Right atrium auricular region (tissue), 2 donors: Measurements from ENCODE around the gene RRAS2. TPM values are rescaled to one million over a fixed set of nuclear protein-coding genes. Genes with fewer than 3 reads are reported as not detected.
"Not testable (repeated sequence)": the region's sequence is repeated elsewhere in the genome, so short reads cannot be mapped to it uniquely, and the experiment has no call there.

Experiments
- DNase-seq: peaks from one replicate; pipeline ENCODE4 v3.0.0-alpha.2; 2019; ENCODE audit warnings: low spot score
- H3K27ac ChIP-seq, 2 donors: fragments of 200-600 bp; sonication (generic); 1 replicate in 1 of 2; 2 replicates in 1 of 2; pipeline ENCODE4 v1.5.1; 2016 to 2019
- H3K27me3 ChIP-seq, 2 donors: fragments of 200-600 bp; sonication (generic); one replicate each; pipeline versions ENCODE4 v1.5.1 to v1.6.0; 2017 to 2019
- H3K36me3 ChIP-seq: fragments of 200-600 bp; sonication (generic); one replicate; pipeline ENCODE4 v1.5.1; 2016
- H3K4me1 ChIP-seq, 2 donors: fragments of 200-600 bp; sonication (generic); one replicate each; pipeline versions ENCODE4 v1.5.1 to v1.6.0; 2017 to 2019
- H3K4me3 ChIP-seq, 2 donors: fragments of 200-600 bp; sonication (generic); 1 replicate in 1 of 2; 2 replicates in 1 of 2; pipeline ENCODE4 v1.5.1; 2017 to 2019; ENCODE audit warnings: mild to moderate bottlenecking in 1 of 2, moderate library complexity in 1 of 2
- H3K9me3 ChIP-seq, 2 donors: fragments of 200-600 bp; sonication (generic); one replicate each; pipeline ENCODE4 v1.5.1; 2019
- total RNA-seq, 2 donors: library from RNA; depleted of rRNA; stranded (reverse); fragments of >200 nt; gene quantifications; one replicate each; pipeline ENCODE4 v1.1.0, GENCODE V29; 2016
- TF ChIP-seq, protein P1 (sequence below), 2 donors: fragments of 200-600 bp; sonication (generic); IDR thresholded peaks; one replicate each; pipeline ENCODE4 v1.5.1; 2019; ENCODE audit warnings: antibody characterized with exemption in 2 of 2

Gene RRAS2
- total RNA-seq, result 10 to 100 TPM; 39.3 to 65.2 TPM

DNA sequence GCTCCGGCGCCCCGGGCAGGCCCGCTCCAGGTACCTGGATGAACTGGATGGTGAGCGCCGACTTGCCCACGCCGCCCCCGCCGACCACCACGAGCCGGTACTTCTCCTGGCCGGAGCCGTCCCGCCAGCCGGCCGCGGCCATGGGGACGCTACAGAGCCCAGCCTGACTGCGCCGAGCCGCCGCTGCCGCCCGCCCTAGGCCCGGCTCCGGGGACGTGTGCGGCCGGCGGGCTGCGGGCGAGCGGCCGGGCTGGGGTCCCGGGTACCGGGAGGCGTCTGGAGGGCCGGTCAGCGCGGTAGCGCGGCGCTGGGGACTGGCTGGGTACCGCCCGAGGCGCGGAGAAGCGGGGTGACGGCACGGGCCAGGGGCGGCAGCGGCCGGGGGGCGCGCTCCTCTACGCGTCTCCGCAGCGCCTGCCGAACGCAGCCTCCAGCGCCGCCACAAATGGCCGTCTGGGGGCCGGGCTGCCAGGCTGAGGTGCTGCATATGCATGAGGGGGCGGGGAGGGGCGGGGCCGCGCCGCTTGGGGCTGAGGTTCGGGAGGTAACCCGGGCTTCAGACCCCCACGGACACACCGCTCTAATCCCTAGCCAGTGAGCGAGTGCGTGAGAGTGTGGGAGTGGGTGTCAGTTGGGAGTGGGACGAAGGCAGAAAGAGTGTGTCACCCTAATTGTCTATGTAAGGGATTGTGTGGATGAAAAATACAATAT is at the start of gene RRAS2:
Gene RRAS2, minus strand, starts transcription at position 455 of the 711 bp plus-strand sequence. Its CDS starts 313 bp downstream, at position 142.
- H3K9me3 ChIP-seq, result no peaks in the 10 kb centered on the region
- H3K4me1 ChIP-seq, result peaks cover 0 to 11% of the 10 kb centered on the region in 2 donors
- peak; percentile 72 for DNase-seq
- TF ChIP-seq, protein P1, sequence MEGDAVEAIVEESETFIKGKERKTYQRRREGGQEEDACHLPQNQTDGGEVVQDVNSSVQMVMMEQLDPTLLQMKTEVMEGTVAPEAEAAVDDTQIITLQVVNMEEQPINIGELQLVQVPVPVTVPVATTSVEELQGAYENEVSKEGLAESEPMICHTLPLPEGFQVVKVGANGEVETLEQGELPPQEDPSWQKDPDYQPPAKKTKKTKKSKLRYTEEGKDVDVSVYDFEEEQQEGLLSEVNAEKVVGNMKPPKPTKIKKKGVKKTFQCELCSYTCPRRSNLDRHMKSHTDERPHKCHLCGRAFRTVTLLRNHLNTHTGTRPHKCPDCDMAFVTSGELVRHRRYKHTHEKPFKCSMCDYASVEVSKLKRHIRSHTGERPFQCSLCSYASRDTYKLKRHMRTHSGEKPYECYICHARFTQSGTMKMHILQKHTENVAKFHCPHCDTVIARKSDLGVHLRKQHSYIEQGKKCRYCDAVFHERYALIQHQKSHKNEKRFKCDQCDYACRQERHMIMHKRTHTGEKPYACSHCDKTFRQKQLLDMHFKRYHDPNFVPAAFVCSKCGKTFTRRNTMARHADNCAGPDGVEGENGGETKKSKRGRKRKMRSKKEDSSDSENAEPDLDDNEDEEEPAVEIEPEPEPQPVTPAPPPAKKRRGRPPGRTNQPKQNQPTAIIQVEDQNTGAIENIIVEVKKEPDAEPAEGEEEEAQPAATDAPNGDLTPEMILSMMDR (IDR thresholded peaks at IDR 0.05), result no peak
- H3K4me3 ChIP-seq, result peak within 1 kb of the TSS; percentile 64 to 69
- no peaks in the 10 kb centered on the region for H3K27me3 ChIP-seq
- peak within 1 kb of the TSS; percentile 77 to 79 for H3K27ac ChIP-seq
- no peaks in the 10 kb centered on the region for H3K36me3 ChIP-seq

DNA sequence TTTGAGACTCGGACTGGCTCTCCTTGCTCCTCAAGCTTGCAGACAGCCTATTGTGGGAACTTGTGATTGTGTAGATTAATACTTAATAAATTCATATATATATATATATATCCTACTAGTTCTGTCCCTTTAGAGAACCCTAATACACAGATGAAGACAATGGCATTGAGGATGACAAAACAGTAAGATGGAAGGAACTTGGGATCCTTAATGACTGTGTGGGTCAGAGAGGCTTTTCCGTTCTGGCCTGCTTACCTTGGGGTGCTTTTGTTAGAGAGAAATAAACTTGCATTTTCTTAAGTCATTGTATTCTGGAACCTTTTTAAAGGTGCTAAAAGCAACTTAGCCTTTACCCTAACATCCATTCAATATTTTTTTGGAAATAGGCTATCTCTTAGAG is 49.6 kb upstream of the RRAS2 start:
- H3K27me3 ChIP-seq, result no peaks in the 10 kb centered on the region
- H3K36me3 ChIP-seq, result no peaks in the 10 kb centered on the region
- H3K27ac ChIP-seq, result no peak overlapping the region
- H3K4me3 ChIP-seq, result no peak overlapping the region
- TF ChIP-seq, protein P1 (IDR thresholded peaks at IDR 0.05), result no peak
- DNase-seq, result no peak
- H3K9me3 ChIP-seq, result no peaks in the 10 kb centered on the region
- peaks cover 0 to 7% of the 10 kb centered on the region in 2 donors for H3K4me1 ChIP-seq

DNA sequence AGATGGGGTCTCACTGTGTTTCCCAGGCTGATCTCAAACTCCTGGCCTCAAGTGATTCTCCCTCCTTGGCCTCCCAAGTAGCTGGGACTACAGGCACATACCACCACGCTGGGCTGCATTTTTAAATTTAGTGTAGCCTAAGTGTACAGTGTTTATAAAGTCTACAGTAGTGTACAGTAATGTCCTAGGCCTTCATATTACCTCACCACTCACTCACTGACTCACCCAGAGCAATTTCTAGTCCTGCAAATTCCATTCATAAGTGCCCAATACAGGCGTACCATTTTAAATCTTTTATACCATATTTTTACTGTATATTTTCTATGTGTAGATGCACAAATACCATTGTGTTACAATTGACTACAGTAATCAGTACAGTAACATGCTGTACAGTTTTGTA is 47.1 kb upstream of the RRAS2 start:
- H3K4me1 ChIP-seq, DNase-seq, H3K4me3 ChIP-seq, H3K27ac ChIP-seq, H3K27me3 ChIP-seq, H3K36me3 ChIP-seq, H3K9me3 ChIP-seq: not testable (repeated sequence)

DNA sequence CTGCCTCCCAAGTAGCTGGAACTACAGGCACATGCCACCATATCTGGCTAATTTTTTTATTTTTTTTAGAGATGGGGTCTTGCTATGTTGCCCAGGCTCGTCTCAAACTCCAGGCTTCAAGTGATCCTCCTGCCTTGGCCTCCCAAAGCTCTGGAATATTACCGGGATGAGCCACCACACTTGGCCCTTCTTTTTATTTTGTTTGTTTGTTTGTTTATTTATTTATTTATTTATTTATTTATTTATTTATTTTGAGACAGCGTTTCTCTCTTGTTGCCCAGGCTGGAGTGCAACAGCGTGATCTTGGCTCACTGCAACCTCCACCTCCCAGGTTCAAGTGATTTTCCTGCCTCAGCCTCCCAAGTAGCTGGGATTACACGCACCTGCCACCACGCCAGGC is 44.5 kb upstream of the RRAS2 start:
- H3K27ac ChIP-seq, H3K27me3 ChIP-seq, H3K4me3 ChIP-seq, DNase-seq, H3K36me3 ChIP-seq, H3K9me3 ChIP-seq, H3K4me1 ChIP-seq: not testable (repeated sequence)

DNA sequence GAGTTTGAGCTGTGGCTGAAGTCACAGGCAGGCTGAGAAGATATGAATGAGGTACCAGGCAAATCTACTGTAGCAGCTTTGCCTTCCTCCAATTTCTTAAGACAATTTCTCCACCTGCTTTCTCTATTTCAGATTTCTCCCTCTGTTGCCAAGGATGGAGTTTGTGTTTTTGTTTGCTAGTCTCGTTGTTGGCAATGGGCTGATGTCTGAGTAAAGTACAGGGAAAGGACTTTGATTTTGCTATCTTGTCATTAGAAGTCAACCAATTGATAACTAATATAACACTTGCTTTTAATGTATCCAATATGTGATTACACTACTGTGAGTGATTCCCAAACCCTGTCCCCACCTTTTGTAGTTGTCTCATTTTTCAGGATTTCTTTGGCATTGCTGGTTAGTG is 40.1 kb upstream of the RRAS2 start:
- Histone ChIP-seq H3K4me1 (no peaks in the 10 kb centered on the region), H3K36me3 (no peaks in the 10 kb centered on the region), H3K9me3 (no peaks in the 10 kb centered on the region), H3K4me3 (no peak overlapping the region), H3K27me3 (no peaks in the 10 kb centered on the region), H3K27ac (no peak overlapping the region)
- TF ChIP-seq, protein P1 (IDR thresholded peaks at IDR 0.05), result no peak
- no peak for DNase-seq

DNA sequence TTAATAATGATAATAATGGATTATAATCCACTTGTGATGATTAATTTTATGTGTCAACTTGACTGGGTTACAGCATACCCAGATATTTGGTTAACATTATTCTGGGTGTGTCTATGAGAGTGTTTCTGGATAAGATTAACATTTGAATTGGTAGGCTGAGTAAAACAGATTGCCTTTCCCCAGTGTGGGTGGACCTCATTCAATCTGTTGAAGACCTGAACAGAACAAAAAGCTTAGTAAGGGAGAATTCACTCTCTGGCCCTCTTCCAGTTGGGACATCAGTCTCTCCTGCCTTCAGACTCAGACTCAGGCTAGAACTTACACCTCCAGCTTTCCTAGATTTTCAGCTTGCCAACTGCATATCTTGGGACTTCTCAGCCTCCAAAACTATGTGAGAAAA is 37.3 kb upstream of the RRAS2 start:
- H3K9me3 ChIP-seq, result no peaks in the 10 kb centered on the region
- no peak overlapping the region for H3K4me3 ChIP-seq
- no peaks in the 10 kb centered on the region for H3K36me3 ChIP-seq
- H3K27me3 ChIP-seq, result no peaks in the 10 kb centered on the region
- TF ChIP-seq, protein P1 (IDR thresholded peaks at IDR 0.05), result no peak
- H3K27ac ChIP-seq, result no peak overlapping the region
- DNase-seq, result no peak
- H3K4me1 ChIP-seq, result no peaks in the 10 kb centered on the region

DNA sequence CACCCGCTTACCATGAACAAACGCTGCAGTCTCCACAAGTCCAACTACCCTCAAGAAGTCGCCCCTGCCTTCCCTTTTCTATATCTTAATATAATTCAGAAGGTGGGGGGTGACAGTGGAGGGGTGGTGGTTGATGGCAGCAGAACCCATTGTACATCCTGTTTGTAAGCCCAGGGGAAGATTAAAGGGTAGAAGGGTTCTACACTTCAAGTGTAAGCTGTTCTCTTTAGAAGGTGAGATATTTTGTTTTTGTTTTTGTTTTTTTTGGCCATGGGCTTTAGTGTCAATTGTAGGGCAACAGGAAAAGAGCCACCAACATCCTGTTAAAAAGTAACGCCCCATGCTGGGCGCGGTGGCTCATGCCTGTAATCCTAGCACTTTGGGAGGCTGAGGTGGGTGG is 34.9 kb upstream of the RRAS2 start:
- Histone ChIP-seq H3K27ac (no peak overlapping the region), H3K36me3 (no peaks in the 10 kb centered on the region), H3K4me1 (no peaks in the 10 kb centered on the region), H3K4me3 (no peak overlapping the region), H3K27me3 (no peaks in the 10 kb centered on the region), H3K9me3 (no peaks in the 10 kb centered on the region)
- TF ChIP-seq, protein P1 (IDR thresholded peaks at IDR 0.05), result no peak
- no peak for DNase-seq
